Activated T-cell treated with anti-CD3 and anti-CD28 coated beads for 1 hour (primary cell): ENCODE measurements around the gene KANK4.

Experiments used
- DNase-seq: peaks from one replicate; pipeline ENCODE4 v3.0.0-alpha.2; 2020; ENCODE audit warnings: low read depth

KANK4 gene

GRCh38 chr1:62304515-62304914, 14.7 kb downstream of the KANK4 start:
- no peak for DNase-seq

DNA sequence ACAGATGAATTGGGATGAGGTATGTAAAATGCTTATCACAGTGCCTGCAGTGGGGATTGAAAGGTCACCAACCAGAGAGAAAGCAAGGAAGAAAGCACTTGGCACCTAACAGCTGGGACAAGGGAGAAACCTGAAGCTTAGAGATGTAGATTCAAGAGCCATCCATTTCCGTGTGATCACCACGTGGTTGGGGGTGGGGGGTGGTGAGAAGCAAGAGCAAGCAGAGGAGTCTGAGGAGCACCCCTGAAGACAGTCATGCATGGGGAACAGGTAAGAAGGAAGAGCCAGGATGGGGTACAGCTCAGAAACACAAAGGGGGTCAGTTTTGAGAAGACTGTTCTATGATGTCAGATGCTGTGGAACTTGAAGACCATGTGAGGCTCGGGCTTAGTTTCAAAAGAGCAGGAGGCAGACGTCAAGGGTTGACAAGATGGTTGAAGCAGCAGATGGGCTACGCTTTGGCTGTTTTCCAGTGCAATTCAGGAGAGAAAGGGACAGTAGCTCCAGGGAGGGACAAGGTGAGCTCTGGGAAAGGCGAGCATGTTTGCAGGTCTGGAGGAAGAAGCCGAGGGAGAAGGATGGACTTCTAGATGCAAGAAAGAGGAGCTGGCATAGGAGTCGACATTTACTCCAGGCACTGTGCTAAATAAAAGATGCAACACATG, 17.4 kb downstream of the KANK4 start:
- DNase-seq = no peak

DNA sequence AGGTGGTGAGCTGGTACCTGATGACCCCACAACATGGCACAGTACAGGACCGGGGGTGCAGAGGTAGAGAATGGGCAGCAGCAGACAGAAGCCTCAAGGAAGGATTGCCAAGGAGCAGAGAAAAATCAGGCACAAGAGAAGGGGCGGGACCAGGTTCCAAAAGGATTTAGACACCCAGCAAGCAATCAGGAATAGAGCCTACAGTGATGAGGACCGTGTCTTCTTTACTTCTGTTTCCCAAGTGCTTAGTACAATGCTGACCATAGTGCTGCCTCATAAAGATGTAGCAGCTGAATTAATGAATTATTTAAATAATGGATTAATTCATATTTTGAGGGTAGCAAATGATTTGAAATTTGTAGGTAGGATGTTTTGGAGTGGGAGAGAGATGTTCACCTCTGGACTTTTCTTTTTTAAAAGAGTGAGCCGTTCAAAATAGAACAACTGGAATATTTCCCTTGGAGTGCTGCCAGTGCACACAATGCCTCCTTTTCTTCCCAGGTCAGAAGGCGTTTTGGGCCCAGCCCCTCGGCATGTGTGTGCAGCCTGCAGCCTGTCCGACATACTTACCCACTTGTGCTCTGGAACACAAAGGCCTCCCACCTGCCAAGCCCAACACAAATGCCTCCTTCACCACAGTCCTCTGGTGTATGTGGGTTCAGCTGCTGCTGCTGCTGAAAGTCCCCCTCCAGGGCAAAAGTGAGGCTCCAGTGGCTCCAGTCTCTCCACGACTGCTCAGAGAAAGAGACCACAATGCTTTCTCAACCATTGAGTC, 19.6 kb downstream of the KANK4 start:
- no peak for DNase-seq

GRCh38 chr1:62295921-62296491, 23.2 kb downstream of the KANK4 start:
- no peak for DNase-seq

DNA sequence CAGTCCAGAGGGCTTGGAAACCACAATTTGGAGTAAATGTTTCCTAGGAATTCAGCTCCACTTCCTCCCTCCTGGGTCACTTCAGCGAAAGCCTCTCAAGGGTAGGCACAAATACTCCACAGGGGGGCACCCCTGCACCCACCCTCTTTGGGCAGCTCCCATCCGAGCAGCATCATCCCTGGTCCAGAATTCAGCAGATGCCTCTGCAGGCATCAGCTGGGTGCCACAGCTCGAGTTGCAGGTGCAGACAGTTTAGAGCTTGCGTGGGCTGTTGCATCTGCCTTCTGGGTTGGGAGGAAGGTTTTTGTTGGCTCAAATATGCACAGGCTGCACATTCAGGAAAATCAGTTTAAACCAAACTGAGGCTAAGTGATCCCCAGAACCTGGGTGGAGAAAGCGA, 25.0 kb downstream of the KANK4 start:
- no peak for DNase-seq

DNA sequence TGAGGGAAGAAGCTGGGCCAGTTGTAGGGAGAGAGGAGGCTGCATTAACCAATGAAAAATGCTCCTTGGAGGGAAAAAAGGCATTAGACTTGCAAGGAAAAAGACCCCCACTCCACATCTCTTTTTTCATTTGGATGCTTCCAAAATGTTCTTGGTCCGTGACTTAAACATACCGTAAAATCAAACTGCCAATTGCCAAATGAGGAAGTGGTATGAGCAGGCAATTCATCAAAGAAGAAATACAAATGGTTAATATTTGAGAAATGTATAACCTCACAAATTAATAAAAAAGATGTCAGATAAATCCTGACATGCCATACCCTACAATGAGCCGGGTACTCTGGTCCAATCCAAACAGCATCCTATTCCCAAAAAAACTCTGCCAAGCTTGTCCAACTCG, 30.6 kb downstream of the KANK4 start:
- no peak for DNase-seq

DNA sequence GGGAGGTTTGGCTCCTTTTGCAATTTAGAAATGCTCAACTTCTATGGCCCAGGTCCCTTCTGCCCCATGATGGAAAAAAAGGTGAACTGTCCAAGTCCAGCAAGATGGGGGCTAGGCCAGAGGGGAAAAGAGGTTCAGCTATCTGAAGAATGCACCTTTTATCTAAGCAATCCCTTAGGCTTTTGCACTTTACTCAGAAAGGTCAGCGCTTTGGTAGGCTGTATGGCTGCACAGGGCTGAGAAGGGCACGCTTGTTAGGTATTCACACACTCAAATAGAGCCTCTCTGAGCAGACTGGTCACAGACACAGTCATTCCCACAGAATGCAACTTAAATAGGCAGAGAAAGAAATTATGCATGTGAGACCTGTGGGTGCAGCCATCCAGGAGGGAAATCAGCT, 31.0 kb downstream of the KANK4 start:
- no peak for DNase-seq

DNA sequence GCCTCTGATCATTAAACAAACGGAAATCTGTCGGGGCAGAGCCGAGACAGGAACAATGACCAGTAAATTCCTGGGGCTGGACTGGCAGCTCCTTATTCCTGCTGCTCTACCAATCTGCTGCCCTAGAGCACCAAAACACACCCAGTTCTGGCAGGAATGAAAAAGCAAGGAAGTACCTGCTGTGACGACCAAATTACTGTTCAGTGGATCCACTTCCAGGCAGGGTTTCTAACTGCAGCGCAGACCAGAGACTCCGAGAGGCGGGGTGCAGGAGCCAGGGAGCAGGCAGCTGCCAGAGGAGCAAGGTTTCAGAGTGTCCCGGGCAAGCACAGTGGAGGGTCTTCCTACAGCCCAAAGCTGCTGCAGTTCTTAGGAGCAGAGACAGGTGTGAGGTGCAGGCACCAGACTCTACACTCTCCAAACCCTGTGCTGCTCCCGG, 32.4 kb downstream of the KANK4 start:
- no peak for DNase-seq

DNA sequence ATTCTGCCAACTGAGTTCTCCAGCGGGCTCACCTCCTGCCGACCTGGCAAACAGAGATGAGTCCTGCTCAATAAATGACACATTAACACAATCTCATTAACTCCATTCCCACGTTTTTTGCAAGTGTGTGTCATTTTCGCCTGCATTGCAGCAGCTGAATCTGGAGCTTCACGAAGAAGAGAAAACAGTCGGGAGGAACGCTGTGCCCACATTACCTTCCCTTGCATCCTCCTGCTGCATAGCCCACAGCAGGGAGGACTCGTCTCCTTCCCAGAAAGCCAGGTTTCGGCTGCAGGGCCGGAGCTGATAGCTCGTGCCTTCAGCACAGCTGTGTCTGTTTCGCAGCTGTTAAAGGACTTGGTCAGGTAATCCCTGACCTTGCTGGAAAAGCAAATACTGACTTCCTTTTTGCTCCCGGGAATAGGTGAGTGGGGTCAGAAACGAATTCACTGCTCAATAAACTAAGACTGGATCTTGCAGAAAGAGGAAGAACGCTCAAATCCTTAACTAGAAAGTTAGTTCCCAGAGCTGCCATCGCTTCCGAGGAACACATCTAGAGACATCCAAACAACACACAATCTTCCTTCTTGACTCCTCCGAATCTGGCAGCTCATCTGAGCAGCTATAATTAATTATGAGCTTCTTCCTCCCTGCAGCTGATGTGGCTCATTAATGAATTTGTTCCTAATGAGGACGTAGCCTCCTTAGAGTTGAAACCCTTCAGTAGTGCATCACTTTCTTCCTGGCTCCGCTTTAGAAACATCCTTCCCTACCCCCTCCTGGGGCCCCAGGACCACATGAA, 33.0 kb downstream of the KANK4 start:
- no peak for DNase-seq

- no peak for DNase-seq
These were observed 33.8 kb downstream of the KANK4 start for GRCh38 chr1:62285440-62285839.

- no peak for DNase-seq
These were observed 35.2 kb downstream of the KANK4 start for GRCh38 chr1:62283986-62284385.

DNA sequence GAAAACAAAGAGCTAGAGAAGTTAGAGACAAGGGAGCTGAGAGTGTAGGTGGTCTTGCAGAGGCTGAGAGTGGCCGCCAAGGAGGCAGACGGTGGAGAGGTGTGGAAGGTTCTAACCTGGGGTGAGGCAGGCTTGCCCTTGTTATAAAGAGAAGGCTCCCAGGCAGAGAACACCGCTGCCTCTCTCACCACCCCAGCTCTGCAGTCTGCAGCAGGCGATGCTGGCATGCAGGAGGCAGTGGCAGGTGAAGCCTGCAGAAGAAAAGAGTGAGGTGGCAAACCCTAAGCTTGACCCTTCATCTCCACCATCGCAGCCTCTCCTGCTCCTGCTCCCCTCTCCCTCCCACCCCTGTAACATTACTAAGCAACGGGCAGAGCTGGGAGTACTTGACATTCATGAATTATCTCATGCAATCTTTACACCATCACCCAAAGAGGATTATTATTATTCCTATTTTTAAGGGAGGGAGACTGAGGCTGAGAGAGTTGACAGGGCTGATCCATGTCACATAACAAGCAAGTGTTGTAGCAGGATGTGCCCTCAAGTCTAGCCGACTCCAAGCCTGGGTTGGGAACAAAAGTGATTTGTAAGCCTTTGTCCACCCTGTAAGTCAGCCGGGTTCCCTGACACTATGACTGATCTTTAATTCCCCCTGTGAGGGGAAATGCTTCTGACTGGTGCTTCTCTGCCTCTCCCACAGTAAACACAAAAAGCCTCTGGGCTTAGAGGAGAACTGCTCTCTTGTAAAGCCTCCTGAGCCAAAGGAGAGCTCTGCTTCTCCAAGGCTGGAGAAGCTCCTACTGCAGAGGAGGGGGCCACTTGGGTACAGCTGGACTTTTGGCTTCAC, 36.1 kb downstream of the KANK4 start:
- DNase-seq = no peak

DNA sequence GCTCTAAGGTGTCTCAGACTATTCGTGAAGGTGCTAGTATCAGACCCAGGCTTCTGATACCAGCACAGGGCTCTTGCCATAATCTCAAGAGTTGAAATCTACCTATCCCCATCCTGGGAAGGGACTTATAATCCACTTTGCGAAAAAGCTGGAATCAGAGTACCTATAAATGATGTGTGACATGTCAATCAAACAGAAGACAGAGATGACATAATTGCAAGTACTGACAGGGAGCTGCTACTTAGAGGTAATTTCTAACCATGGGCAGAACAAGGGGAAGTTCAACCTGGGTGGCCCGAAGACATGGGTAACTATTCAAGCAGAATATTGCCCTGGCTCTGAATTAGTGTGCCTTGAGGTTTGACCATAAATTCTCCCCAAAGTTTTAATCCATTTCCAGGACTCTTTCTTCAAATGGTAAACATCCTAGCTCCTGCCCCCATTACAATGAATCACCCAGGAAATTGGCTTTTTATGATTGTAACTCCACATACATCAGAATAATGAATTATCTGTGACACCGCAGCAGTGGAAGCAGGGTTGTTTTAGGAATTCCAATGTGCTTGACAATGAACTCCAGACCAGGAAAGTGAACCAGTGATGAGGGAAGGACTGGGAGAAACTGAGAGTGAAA, 37.2 kb downstream of the KANK4 start:
- DNase-seq = no peak

GRCh38 chr1:62280960-62281465, 38.2 kb downstream of the KANK4 start:
- DNase-seq = no peak

GRCh38 chr1:62280150-62280549, 39.1 kb downstream of the KANK4 start:
- no peak for DNase-seq

- no peak for DNase-seq
These were observed 42.4 kb downstream of the KANK4 start for GRCh38 chr1:62276791-62277190.

GRCh38 chr1:62274496-62275485, 44.4 kb downstream of the KANK4 start:
- DNase-seq = no peak

DNA sequence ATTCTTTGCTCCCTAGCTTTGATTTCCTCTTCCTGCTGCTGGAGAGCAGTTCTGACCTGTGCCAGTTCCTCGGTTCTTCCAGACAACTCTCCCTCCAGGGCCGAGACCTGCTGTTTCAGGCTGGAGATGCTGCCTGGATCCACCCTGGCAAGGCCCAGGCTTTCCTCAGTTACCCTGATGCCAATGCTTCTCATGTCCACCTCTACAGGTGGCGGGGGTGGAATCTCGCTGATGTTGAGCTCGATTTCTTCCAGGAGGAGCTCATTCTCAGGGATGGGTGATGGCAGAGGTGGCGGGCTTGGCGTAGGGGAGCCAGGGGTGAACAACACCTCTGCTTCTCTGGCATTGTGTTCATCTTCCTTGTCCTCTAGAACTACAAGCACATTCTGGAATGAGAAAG, 45.3 kb downstream of the KANK4 start:
- no peak for DNase-seq

DNA sequence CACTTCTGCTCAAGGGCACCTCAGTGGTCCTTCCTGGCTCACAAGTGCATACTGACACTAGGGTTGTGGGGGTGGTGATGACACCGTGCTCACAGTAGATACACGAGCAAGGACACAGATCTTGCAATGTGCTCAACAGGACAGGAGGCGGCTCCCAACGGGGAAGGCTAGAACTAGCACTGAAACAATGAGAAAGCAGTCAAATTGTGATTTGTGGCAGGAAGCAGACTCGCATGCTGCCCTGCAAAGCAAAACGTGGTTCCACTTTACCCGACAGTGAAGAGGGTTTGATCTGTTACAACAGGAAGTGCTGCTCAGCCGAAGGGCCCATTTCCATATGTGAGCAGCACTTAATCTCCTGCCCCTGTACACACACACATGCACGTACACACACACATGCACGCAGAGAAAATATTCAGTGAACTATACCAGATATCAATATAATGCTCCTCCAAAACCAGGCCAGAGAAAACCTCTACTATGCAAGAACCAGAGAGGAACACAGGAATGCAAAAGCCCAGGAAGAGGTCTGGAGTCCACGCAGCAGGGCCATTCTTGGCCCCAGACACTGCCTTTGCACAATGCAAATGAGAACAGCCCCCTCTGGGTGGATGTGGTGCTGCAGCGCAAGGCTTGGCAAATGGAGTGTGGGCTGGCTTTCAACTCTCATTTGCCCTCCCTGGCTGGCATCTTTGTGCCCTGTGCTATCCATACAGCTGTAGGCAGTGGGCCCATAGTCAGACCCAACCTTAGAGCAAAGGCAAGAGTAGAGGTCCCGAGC, 47.1 kb downstream of the KANK4 start:
- DNase-seq = peak; percentile 20
